T-helper 1 cell treated with Interleukin-12 subunit alpha and Interleukin-12 subunit beta and Interleukin-4 antibody, amounts not matched to agents 30 μg/mL and 1 μg/mL, for 36 hours (primary cell): ENCODE results near the gene LIN37.
"Not testable (repeated sequence)": the region's sequence is repeated elsewhere in the genome, so short reads cannot be mapped to it uniquely, and the experiment has no call there.

Experiments
- H3K27ac Mint-ChIP-seq: one replicate; pipeline ENCODE4 v1.8.0; 2021; ENCODE audit warnings: mild to moderate bottlenecking, mixed read lengths
- H3K27me3 Mint-ChIP-seq: one replicate; pipeline ENCODE4 v1.8.0; 2021; ENCODE audit warnings: low read depth, mixed read lengths
- H3K36me3 Mint-ChIP-seq: one replicate; pipeline ENCODE4 v1.8.0; 2021; ENCODE audit warnings: low read depth, mixed read lengths
- H3K4me1 Mint-ChIP-seq: one replicate; pipeline ENCODE4 v1.8.0; 2021; ENCODE audit warnings: low read depth, mixed read lengths
- H3K4me3 Mint-ChIP-seq: one replicate; pipeline ENCODE4 v1.8.0; 2021; ENCODE audit warnings: mild to moderate bottlenecking, moderate library complexity, mixed read lengths
- H3K9me3 Mint-ChIP-seq: one replicate; pipeline ENCODE4 v1.8.0; 2021; ENCODE audit warnings: mixed read lengths

LIN37 gene

GRCh38 chr19:35759697-35760096 is 11.3 kb downstream of the LIN37 start:
- Mint-ChIP-seq H3K36me3 (peaks cover 21% of the 10 kb centered on the region), H3K27me3 (no peaks in the 10 kb centered on the region), H3K4me3 (peak overlapping the region; percentile 97), H3K4me1 (peaks cover 23% of the 10 kb centered on the region), H3K9me3 (no peaks in the 10 kb centered on the region), H3K27ac (peak overlapping the region; percentile 67)

GRCh38 chr19:35760711-35761349 is 12.5 kb downstream of the LIN37 start:
- peaks cover 20% of the 10 kb centered on the region for H3K4me1 Mint-ChIP-seq
- H3K36me3 Mint-ChIP-seq = peaks cover 18% of the 10 kb centered on the region
- H3K4me3 Mint-ChIP-seq = no peak overlapping the region
- no peaks in the 10 kb centered on the region for H3K9me3 Mint-ChIP-seq
- no peak overlapping the region for H3K27ac Mint-ChIP-seq
- no peaks in the 10 kb centered on the region for H3K27me3 Mint-ChIP-seq

- H3K4me3 Mint-ChIP-seq = no peak overlapping the region
- H3K9me3 Mint-ChIP-seq = no peaks in the 10 kb centered on the region
- peaks cover 17% of the 10 kb centered on the region for H3K36me3 Mint-ChIP-seq
- H3K27me3 Mint-ChIP-seq = no peaks in the 10 kb centered on the region
- H3K27ac Mint-ChIP-seq = no peak overlapping the region
- peaks cover 8% of the 10 kb centered on the region for H3K4me1 Mint-ChIP-seq
Measured at GRCh38 chr19:35764432-35765315, 16.3 kb downstream of the LIN37 start.

GRCh38 chr19:35766571-35767104 is 18.3 kb downstream of the LIN37 start:
- Mint-ChIP-seq H3K36me3 (peaks cover 14% of the 10 kb centered on the region), H3K4me3 (no peak overlapping the region), H3K27me3 (no peaks in the 10 kb centered on the region), H3K9me3 (no peaks in the 10 kb centered on the region), H3K27ac (no peak overlapping the region), H3K4me1 (peaks cover 5% of the 10 kb centered on the region)

GRCh38 chr19:35767288-35768081 is 19.1 kb downstream of the LIN37 start:
- H3K27me3 Mint-ChIP-seq = no peaks in the 10 kb centered on the region
- H3K36me3 Mint-ChIP-seq = peaks cover 9% of the 10 kb centered on the region
- H3K9me3 Mint-ChIP-seq = no peaks in the 10 kb centered on the region
- H3K4me3 Mint-ChIP-seq = no peak overlapping the region
- peaks cover 5% of the 10 kb centered on the region for H3K4me1 Mint-ChIP-seq
- no peak overlapping the region for H3K27ac Mint-ChIP-seq

GRCh38 chr19:35768082-35768421 is 19.7 kb downstream of the LIN37 start:
- no peaks in the 10 kb centered on the region for H3K27me3 Mint-ChIP-seq
- no peak overlapping the region for H3K27ac Mint-ChIP-seq
- no peak overlapping the region for H3K4me3 Mint-ChIP-seq
- peaks cover 5% of the 10 kb centered on the region for H3K4me1 Mint-ChIP-seq
- no peaks in the 10 kb centered on the region for H3K9me3 Mint-ChIP-seq
- peaks cover 9% of the 10 kb centered on the region for H3K36me3 Mint-ChIP-seq

GRCh38 chr19:35772362-35772761 is 24.0 kb downstream of the LIN37 start:
- H3K9me3 Mint-ChIP-seq, H3K36me3 Mint-ChIP-seq: not testable (repeated sequence)

GRCh38 chr19:35773020-35773806 is 24.8 kb downstream of the LIN37 start:
- H3K4me1 Mint-ChIP-seq = peaks cover 21% of the 10 kb centered on the region
- peaks cover 9% of the 10 kb centered on the region for H3K36me3 Mint-ChIP-seq
- no peaks in the 10 kb centered on the region for H3K9me3 Mint-ChIP-seq
- no peak overlapping the region for H3K4me3 Mint-ChIP-seq
- no peaks in the 10 kb centered on the region for H3K27me3 Mint-ChIP-seq
- no peak overlapping the region for H3K27ac Mint-ChIP-seq

More at GRCh38 chr19:35772362-35772761, 24.0 kb downstream of the LIN37 start:
- H3K4me3 Mint-ChIP-seq, H3K27ac Mint-ChIP-seq, H3K27me3 Mint-ChIP-seq: not testable (repeated sequence)
- H3K4me1 Mint-ChIP-seq = peaks cover 21% of the 10 kb centered on the region

GRCh38 chr19:35774274-35775045 is 26.1 kb downstream of the LIN37 start:
- H3K4me3 Mint-ChIP-seq = peak overlapping the region; percentile 87
- H3K27me3 Mint-ChIP-seq = no peaks in the 10 kb centered on the region
- H3K4me1 Mint-ChIP-seq = peaks cover 21% of the 10 kb centered on the region
- no peaks in the 10 kb centered on the region for H3K9me3 Mint-ChIP-seq
- H3K36me3 Mint-ChIP-seq = peaks cover 4% of the 10 kb centered on the region
- H3K27ac Mint-ChIP-seq = no peak overlapping the region

GRCh38 chr19:35775046-35775297 is 26.6 kb downstream of the LIN37 start:
- peak overlapping the region; percentile 61 for H3K27ac Mint-ChIP-seq
- H3K9me3 Mint-ChIP-seq = no peaks in the 10 kb centered on the region
- H3K27me3 Mint-ChIP-seq = no peaks in the 10 kb centered on the region
- H3K4me1 Mint-ChIP-seq = peaks cover 21% of the 10 kb centered on the region
- peaks cover 4% of the 10 kb centered on the region for H3K36me3 Mint-ChIP-seq
- peak overlapping the region; percentile 87 for H3K4me3 Mint-ChIP-seq

- H3K27ac Mint-ChIP-seq = peak within 1 kb of the TSS; percentile 79
- H3K4me3 Mint-ChIP-seq = peak within 1 kb of the TSS; percentile 87
- no peaks in the 10 kb centered on the region for H3K9me3 Mint-ChIP-seq
Measured at GRCh38 chr19:35775298-35776101, 27.1 kb downstream of the LIN37 start, which contains the start of gene ARHGAP33. Gene ARHGAP33 (plus strand): TSS chr19:35775564. CDS start chr19:35775659, 95 bp downstream.

GRCh38 chr19:35776102-35776788 is 27.9 kb downstream of the LIN37 start:
- Mint-ChIP-seq H3K4me3 (peak overlapping the region; percentile 87), H3K9me3 (no peaks in the 10 kb centered on the region), H3K36me3 (peaks cover 6% of the 10 kb centered on the region), H3K4me1 (peaks cover 21% of the 10 kb centered on the region), H3K27me3 (no peaks in the 10 kb centered on the region), H3K27ac (peak overlapping the region; percentile 79)

More at GRCh38 chr19:35775298-35776101, 27.1 kb downstream of the LIN37 start, which contains the start of gene ARHGAP33:
- Mint-ChIP-seq H3K4me1 (peaks cover 21% of the 10 kb centered on the region), H3K27me3 (no peaks in the 10 kb centered on the region), H3K36me3 (peaks cover 4% of the 10 kb centered on the region)
